Measurements from ENCODE around the gene COPS8. TPM values are rescaled to one million over a fixed set of nuclear protein-coding genes. Genes with fewer than 3 reads are reported as not detected.

Gene COPS8
- total RNA-seq, 1 experiment from 2014 or later: 87.4 TPM

GRCh38 chr2:237143676-237144440 lies 58.2 kb downstream of the COPS8 start:
- Histone ChIP-seq H3K27ac (ENCODE audit: low read depth, low read length, poor library complexity, severe bottlenecking) (no peak overlapping the region), H3K27me3 (replicated peaks; ENCODE audit: insufficient read depth, low read depth, low read length, poor library complexity) (peaks cover 13% of the 10 kb centered on the region), H3K36me3 (ENCODE audit: insufficient read depth, low read length, poor library complexity, severe bottlenecking) (no peaks in the 10 kb centered on the region), H3K9me3 (ENCODE audit: low read depth, low read length, poor library complexity, severe bottlenecking) (peaks cover 17% of the 10 kb centered on the region), H3K4me1 (ENCODE audit: insufficient read depth, low read length, poor library complexity, severe bottlenecking) (no peaks in the 10 kb centered on the region), H3K4me3 (ENCODE audit: low read depth, low read length, poor library complexity, severe bottlenecking) (no peak overlapping the region)
- ChIA-PET CTCF (interaction anchor here (0.6 kb wide), 2 partner anchors 47 to 584 kb away, joined by 3 to 4 read pairs; no protein-coding TSS in a partner anchor), POLR2A (ENCODE audit: low non-redundant PET) (no interaction called here)
- BruUV-seq (replicated peaks): no TSS peak
- intact Hi-C loops (cut with micrococcal nuclease; ENCODE audit: unreplicated experiment): no loop called here
- TF ChIP-seq EZH2 (IDR thresholded peaks at IDR 0.05; ENCODE audit: borderline replicate concordance, low read depth, low read length, poor library complexity, severe bottlenecking) (no peak), CTCF (conservative IDR thresholded peaks at IDR 0.05; ENCODE audit: low read depth, low read length) (no peak)
- DNase-seq (ENCODE audit: low spot score): no peak

- no peaks in the 10 kb centered on the region for H3K36me3 ChIP-seq (ENCODE audit: insufficient read depth, low read length, poor library complexity, severe bottlenecking)
- ChIA-PET POLR2A (ENCODE audit: low non-redundant PET) (no interaction called here), CTCF (interaction anchor here (0.6 kb wide), 1 partner anchor 48 kb away, joined by 3 read pairs; no protein-coding TSS in a partner anchor)
- H3K9me3 ChIP-seq (ENCODE audit: low read depth, low read length, poor library complexity, severe bottlenecking): peaks cover 17% of the 10 kb centered on the region
- no peak for DNase-seq (ENCODE audit: low spot score)
- peaks cover 13% of the 10 kb centered on the region for H3K27me3 ChIP-seq (replicated peaks; ENCODE audit: insufficient read depth, low read depth, low read length, poor library complexity)
- no peak for TF ChIP-seq CTCF (conservative IDR thresholded peaks at IDR 0.05; ENCODE audit: low read depth, low read length)
- no peak for TF ChIP-seq EZH2 (IDR thresholded peaks at IDR 0.05; ENCODE audit: borderline replicate concordance, low read depth, low read length, poor library complexity, severe bottlenecking)
- BruUV-seq (replicated peaks): no TSS peak
- intact Hi-C loops (cut with micrococcal nuclease; ENCODE audit: unreplicated experiment): no loop called here
- no peak overlapping the region for H3K27ac ChIP-seq (ENCODE audit: low read depth, low read length, poor library complexity, severe bottlenecking)
- H3K4me1 ChIP-seq (ENCODE audit: insufficient read depth, low read length, poor library complexity, severe bottlenecking): no peaks in the 10 kb centered on the region
- no peak overlapping the region for H3K4me3 ChIP-seq (ENCODE audit: low read depth, low read length, poor library complexity, severe bottlenecking)
Observed at GRCh38 chr2:237144516-237144915, 58.8 kb downstream of the COPS8 start.

- DNase-seq (ENCODE audit: low spot score): no peak
- Histone ChIP-seq H3K9me3 (ENCODE audit: low read depth, low read length, poor library complexity, severe bottlenecking) (peaks cover 17% of the 10 kb centered on the region), H3K36me3 (ENCODE audit: insufficient read depth, low read length, poor library complexity, severe bottlenecking) (no peaks in the 10 kb centered on the region), H3K4me3 (ENCODE audit: low read depth, low read length, poor library complexity, severe bottlenecking) (no peak overlapping the region), H3K27ac (ENCODE audit: low read depth, low read length, poor library complexity, severe bottlenecking) (no peak overlapping the region), H3K27me3 (replicated peaks; ENCODE audit: insufficient read depth, low read depth, low read length, poor library complexity) (peaks cover 13% of the 10 kb centered on the region), H3K4me1 (ENCODE audit: insufficient read depth, low read length, poor library complexity, severe bottlenecking) (no peaks in the 10 kb centered on the region)
- ChIA-PET POLR2A (ENCODE audit: low non-redundant PET) (no interaction called here), CTCF (no interaction called here)
- TF ChIP-seq CTCF (conservative IDR thresholded peaks at IDR 0.05; ENCODE audit: low read depth, low read length): no peak
- TF ChIP-seq EZH2 (IDR thresholded peaks at IDR 0.05; ENCODE audit: borderline replicate concordance, low read depth, low read length, poor library complexity, severe bottlenecking): no peak
- no TSS peak for BruUV-seq (replicated peaks)
- intact Hi-C loops (cut with micrococcal nuclease; ENCODE audit: unreplicated experiment): no loop called here
Observed at GRCh38 chr2:237147317-237147716, 61.6 kb downstream of the COPS8 start.
